Middle frontal gyrus (tissue), 1 donor: Measurements from ENCODE around the gene RIMBP2.

Experiments used
- DNase-seq: peaks from one replicate; pipeline ENCODE4 v3.0.0-alpha.2; 2015; ENCODE audit warnings: low spot score; ENCODE audit errors: extremely low spot score

RIMBP2 gene

GRCh38 chr12:130485291-130486145 lies 230.6 kb downstream of the RIMBP2 start:
- DNase-seq = no peak

GRCh38 chr12:130484221-130484620 lies 231.9 kb downstream of the RIMBP2 start:
- no peak for DNase-seq

GRCh38 chr12:130483616-130484180 lies 232.4 kb downstream of the RIMBP2 start:
- DNase-seq = no peak

- no peak for DNase-seq
Observed at GRCh38 chr12:130482448-130482847, 233.7 kb downstream of the RIMBP2 start.

GRCh38 chr12:130481392-130481879 lies 234.7 kb downstream of the RIMBP2 start:
- DNase-seq = no peak

- no peak for DNase-seq
Observed at GRCh38 chr12:130480887-130481286, 235.2 kb downstream of the RIMBP2 start.

GRCh38 chr12:130480231-130480630 lies 235.9 kb downstream of the RIMBP2 start:
- no peak for DNase-seq

- DNase-seq = no peak
Observed at GRCh38 chr12:130479401-130480125, 236.5 kb downstream of the RIMBP2 start.

GRCh38 chr12:130478786-130479185 lies 237.3 kb downstream of the RIMBP2 start:
- DNase-seq = no peak

GRCh38 chr12:130477701-130478100 lies 238.4 kb downstream of the RIMBP2 start:
- no peak for DNase-seq

- DNase-seq = no peak
Observed at GRCh38 chr12:130477266-130477665, 238.8 kb downstream of the RIMBP2 start.

GRCh38 chr12:130476451-130477135 lies 239.5 kb downstream of the RIMBP2 start:
- no peak for DNase-seq

- no peak for DNase-seq
Observed at GRCh38 chr12:130474599-130475269, 241.4 kb downstream of the RIMBP2 start.

- no peak for DNase-seq
Observed at GRCh38 chr12:130473266-130473665, 242.8 kb downstream of the RIMBP2 start.

GRCh38 chr12:130470969-130471368 lies 245.1 kb downstream of the RIMBP2 start:
- no peak for DNase-seq

GRCh38 chr12:130469552-130469951 lies 246.5 kb downstream of the RIMBP2 start:
- DNase-seq = no peak

- DNase-seq = no peak
Observed at GRCh38 chr12:130468700-130469245, 247.3 kb downstream of the RIMBP2 start.

GRCh38 chr12:130468186-130468585 lies 247.9 kb downstream of the RIMBP2 start:
- no peak for DNase-seq

GRCh38 chr12:130465626-130466025 lies 250.5 kb downstream of the RIMBP2 start:
- DNase-seq = no peak

GRCh38 chr12:130465046-130465445 lies 251.1 kb downstream of the RIMBP2 start:
- DNase-seq = no peak
